ENCODE data around the gene MT1A.

DNA sequence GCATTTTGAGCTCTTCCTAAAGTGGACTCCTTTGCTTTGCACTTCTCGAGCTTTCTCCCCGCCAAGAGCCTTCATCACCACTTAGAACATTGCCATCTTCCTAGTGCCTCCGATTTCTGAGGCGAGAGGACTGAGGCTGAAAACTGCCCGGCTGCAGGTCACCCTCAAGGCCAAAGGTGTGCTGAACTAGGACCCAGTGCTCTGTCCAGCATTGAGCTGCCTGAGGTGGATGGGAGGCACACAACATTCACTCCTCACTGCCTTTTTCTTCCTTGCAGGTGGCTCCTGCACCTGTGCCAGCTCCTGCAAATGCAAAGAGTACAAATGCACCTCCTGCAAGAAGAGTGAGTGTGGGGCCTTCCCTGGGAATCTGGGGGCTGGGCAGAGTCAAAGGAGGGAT, 5.4 kb downstream of the MT1A start:
- TF ChIP-seq, protein P1, sequence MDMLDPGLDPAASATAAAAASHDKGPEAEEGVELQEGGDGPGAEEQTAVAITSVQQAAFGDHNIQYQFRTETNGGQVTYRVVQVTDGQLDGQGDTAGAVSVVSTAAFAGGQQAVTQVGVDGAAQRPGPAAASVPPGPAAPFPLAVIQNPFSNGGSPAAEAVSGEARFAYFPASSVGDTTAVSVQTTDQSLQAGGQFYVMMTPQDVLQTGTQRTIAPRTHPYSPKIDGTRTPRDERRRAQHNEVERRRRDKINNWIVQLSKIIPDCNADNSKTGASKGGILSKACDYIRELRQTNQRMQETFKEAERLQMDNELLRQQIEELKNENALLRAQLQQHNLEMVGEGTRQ (IDR thresholded peaks at IDR 0.05; ENCODE audit: borderline replicate concordance, low read depth, low read length), result no peak
- TF ChIP-seq MXI1 (IDR thresholded peaks at IDR 0.05; ENCODE audit: low read depth, low read length), result no peak

All from SK-N-SH (cell line).